ENCODE data around the gene ZNF324B. TPM values are rescaled to one million over a fixed set of nuclear protein-coding genes. Genes with fewer than 3 reads are reported as not detected.
"Not testable (repeated sequence)": the region's sequence is repeated elsewhere in the genome, so short reads cannot be mapped to it uniquely, and the experiment has no call there.

Gene ZNF324B
- total and polyA plus RNA-seq, 12 donors: 1.4 to 5.2 (median 3.0) TPM

- no peak for ATAC-seq
- H3K4me1 ChIP-seq: peaks cover 6 to 23% (median 15%) of the 10 kb centered on the region in 9 donors
- H3K27ac ChIP-seq: no peak overlapping the region
- H3K9me3 ChIP-seq: no peaks in the 10 kb centered on the region
- peaks cover 0 to 50% (median 12%) of the 10 kb centered on the region in 9 donors for H3K36me3 ChIP-seq
- no peaks in the 10 kb centered on the region for H3K27me3 ChIP-seq
- WGBS, 2 donors: 91 to 92% methylated on average over 17 of the region's 17 CpGs
- H3K4me3 ChIP-seq: no peak overlapping the region
- no peak for DNase-seq
- intact Hi-C loops (cut with DNase I): no loop called here
- TF ChIP-seq CTCF (IDR thresholded peaks at IDR 0.05): no peak
Measured at GRCh38 chr19:58469241-58470013, 18.0 kb downstream of the ZNF324B start.

- H3K9me3 ChIP-seq; H3K27ac ChIP-seq; DNase-seq; H3K27me3 ChIP-seq; H3K4me3 ChIP-seq; ATAC-seq; intact Hi-C loops (cut with DNase I): not testable (repeated sequence)
- Histone ChIP-seq H3K36me3 (peaks cover 0 to 50% (median 12%) of the 10 kb centered on the region in 9 donors), H3K4me1 (peaks cover 6 to 31% (median 24%) of the 10 kb centered on the region in 9 donors)
- WGBS, 2 donors: 93 to 96% methylated on average over 29 of the region's 53 CpGs
Measured at GRCh38 chr19:58470837-58471543, 19.6 kb downstream of the ZNF324B start.

GRCh38 chr19:58471736-58472135 is 20.3 kb downstream of the ZNF324B start:
- Histone ChIP-seq H3K27me3 (no peaks in the 10 kb centered on the region), H3K9me3 (no peaks in the 10 kb centered on the region), H3K36me3 (peaks cover 0 to 50% (median 12%) of the 10 kb centered on the region in 9 donors), H3K4me3 (no peak overlapping the region), H3K27ac (no peak overlapping the region), H3K4me1 (peaks cover 7 to 32% (median 23%) of the 10 kb centered on the region in 9 donors)
- intact Hi-C loops (cut with DNase I): no loop called here
- no peak for TF ChIP-seq CTCF (IDR thresholded peaks at IDR 0.05)
- 96 to 97% methylated on average over 39 of the region's 39 CpGs for WGBS, 2 donors
- ATAC-seq (no peak), DNase-seq (no peak)

GRCh38 chr19:58473775-58474174 is 22.4 kb downstream of the ZNF324B start:
- Histone ChIP-seq H3K4me1 (peaks cover 5 to 24% (median 18%) of the 10 kb centered on the region in 9 donors), H3K27ac (no peak overlapping the region), H3K27me3 (no peaks in the 10 kb centered on the region), H3K4me3 (no peak overlapping the region), H3K9me3 (no peaks in the 10 kb centered on the region), H3K36me3 (peaks cover 0 to 52% (median 12%) of the 10 kb centered on the region in 9 donors)
- intact Hi-C loops (cut with DNase I): no loop called here
- no peak for DNase-seq
- no peak for TF ChIP-seq CTCF (IDR thresholded peaks at IDR 0.05)
- ATAC-seq: no peak
